GM12801 (cell line): ENCODE measurements around the gene LPP.

Source experiments
- TF ChIP-seq, protein P1 (sequence below): IDR thresholded peaks from one replicate; pipeline ENCODE4 v1.5.1; 2011; ENCODE audit warnings: control low read depth; ENCODE audit not compliant: insufficient read length; ENCODE audit errors: extremely low read depth

LPP gene

DNA sequence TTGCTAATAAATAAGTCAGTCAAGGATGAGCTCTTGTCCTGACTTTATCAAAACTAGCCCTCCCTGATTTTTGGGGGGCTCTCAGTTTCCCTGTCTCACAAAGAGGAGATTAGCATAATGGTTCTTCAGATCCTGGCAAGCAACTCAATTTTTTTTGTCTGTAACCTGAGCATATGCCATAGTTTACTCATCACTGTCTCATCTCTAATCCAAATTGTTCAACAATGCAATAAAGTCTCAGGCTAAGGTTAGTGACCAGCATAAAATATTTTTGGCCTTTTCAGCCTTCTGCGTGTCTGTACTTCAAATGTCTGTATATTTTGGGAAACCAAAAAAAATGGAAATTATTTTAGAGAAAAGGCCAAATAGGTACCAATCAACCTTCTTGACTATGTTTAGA lies 552.2 kb downstream of the LPP start:
- TF ChIP-seq, protein P1, sequence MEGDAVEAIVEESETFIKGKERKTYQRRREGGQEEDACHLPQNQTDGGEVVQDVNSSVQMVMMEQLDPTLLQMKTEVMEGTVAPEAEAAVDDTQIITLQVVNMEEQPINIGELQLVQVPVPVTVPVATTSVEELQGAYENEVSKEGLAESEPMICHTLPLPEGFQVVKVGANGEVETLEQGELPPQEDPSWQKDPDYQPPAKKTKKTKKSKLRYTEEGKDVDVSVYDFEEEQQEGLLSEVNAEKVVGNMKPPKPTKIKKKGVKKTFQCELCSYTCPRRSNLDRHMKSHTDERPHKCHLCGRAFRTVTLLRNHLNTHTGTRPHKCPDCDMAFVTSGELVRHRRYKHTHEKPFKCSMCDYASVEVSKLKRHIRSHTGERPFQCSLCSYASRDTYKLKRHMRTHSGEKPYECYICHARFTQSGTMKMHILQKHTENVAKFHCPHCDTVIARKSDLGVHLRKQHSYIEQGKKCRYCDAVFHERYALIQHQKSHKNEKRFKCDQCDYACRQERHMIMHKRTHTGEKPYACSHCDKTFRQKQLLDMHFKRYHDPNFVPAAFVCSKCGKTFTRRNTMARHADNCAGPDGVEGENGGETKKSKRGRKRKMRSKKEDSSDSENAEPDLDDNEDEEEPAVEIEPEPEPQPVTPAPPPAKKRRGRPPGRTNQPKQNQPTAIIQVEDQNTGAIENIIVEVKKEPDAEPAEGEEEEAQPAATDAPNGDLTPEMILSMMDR, result no peak

DNA sequence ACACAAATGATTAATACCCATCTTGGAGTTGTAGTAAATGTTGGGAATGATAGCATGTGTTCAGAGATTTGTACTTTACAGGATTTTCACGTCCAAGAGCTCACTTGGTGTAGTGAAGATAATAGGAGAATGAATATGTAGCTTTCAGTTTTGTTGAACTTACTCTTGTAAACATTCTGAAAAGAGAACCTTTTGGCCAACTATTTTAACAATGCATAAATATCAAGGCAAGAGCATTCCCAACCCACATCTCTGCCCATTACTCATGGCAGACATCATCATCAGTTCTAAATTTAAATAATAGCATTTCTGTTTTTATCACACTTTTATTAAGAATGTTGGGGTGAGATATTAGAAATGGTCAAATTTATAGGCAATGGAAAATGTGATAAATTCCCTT lies 552.6 kb downstream of the LPP start:
- TF ChIP-seq, protein P1, result no peak

GRCh38 chr3:188707381-188708288 lies 553.7 kb downstream of the LPP start:
- TF ChIP-seq, protein P1, result no peak

GRCh38 chr3:188711881-188712247 lies 557.9 kb downstream of the LPP start:
- TF ChIP-seq, protein P1, result no peak

GRCh38 chr3:188712248-188712924 lies 558.4 kb downstream of the LPP start:
- TF ChIP-seq, protein P1, result no peak

DNA sequence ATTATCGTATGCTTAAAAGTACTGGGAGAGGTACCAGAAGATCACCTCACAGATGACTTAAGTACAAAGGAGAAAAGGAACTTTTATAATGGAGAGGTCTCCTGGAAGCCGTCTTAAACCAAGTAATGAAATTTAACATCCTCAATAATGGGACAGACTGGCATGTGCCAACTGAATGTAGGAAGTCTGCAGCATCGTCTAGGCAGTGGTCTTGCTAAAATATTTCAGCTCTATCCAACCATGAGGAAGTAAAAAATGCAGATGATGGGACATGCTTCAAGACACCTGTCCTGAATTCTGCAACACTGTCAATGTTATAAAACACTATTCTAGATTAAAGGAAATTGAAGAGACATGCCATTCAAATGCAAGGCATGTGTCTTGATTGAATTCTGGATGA lies 559.0 kb downstream of the LPP start:
- TF ChIP-seq, protein P1, result no peak

DNA sequence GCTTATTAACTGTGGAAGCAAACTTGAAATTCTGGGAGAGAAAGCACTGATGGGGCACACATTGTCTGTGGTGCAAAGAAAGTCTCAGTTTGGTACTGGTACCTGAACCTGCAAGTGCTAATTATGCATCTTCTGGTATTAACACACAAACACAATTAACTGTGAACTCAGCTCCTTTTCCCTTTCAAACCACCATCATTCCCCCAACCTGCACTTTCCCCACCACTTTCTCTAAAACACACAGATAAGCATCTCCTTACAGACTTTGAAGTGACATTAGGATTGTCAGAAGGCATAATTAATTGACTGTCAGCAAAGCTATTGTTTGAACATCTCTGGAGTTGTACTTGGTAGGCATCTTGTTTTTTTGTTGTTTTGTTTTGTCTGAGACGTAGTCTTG lies 565.6 kb downstream of the LPP start:
- TF ChIP-seq, protein P1, result no peak
